CD4-positive, CD25-positive, alpha-beta regulatory T cell (primary cell): ENCODE measurements around the gene MICALL2. TPM values are rescaled to one million over a fixed set of nuclear protein-coding genes. Genes with fewer than 3 reads are reported as not detected.

ENCODE experiments used
- ATAC-seq, 2 donors: fragments of 150-1000 bp; cut with Tn5 transposase; one replicate each; pipeline ENCODE4 v1.10.0; 2021; ENCODE audit warnings: low read depth in 2 of 2, moderate number of reproducible peaks in 2 of 2, moderate library complexity in 1 of 2
- DNase-seq, 3 donors: peaks; one replicate each; pipeline versions ENCODE4 v3.0.0 to v3.0.0-alpha.2; 2012 to 2022; ENCODE audit warnings: mixed read lengths in 1 of 3
- H3K27ac ChIP-seq: one replicate; pipeline ENCODE4 v1.7.0; 2013; ENCODE audit warnings: mild to moderate bottlenecking, low read length; ENCODE audit not compliant: insufficient read depth, poor library complexity, severe bottlenecking
- H3K27me3 ChIP-seq: one replicate; pipeline ENCODE4 v1.7.0; 2013; ENCODE audit warnings: low read length; ENCODE audit not compliant: control insufficient read depth, insufficient read depth
- H3K36me3 ChIP-seq: one replicate; pipeline ENCODE4 v1.7.0; 2013; ENCODE audit warnings: mild to moderate bottlenecking, low read length, moderate library complexity; ENCODE audit not compliant: control insufficient read depth, insufficient read depth
- H3K4me1 ChIP-seq: 2 replicates; pipeline ENCODE4 v1.7.0; 2013; ENCODE audit warnings: mild to moderate bottlenecking, low read length; ENCODE audit not compliant: insufficient read depth, control insufficient read depth, poor library complexity, severe bottlenecking
- H3K4me3 ChIP-seq: one replicate; pipeline ENCODE4 v1.7.0; 2013; ENCODE audit warnings: low read depth, mild to moderate bottlenecking, low read length, moderate library complexity
- H3K9me3 ChIP-seq, 2 experiments: 1 replicate in 1 of 2; 2 replicates in 1 of 2; pipeline ENCODE4 v1.7.0; 2013; ENCODE audit warnings: low read length in 2 of 2, mild to moderate bottlenecking in 1 of 2, moderate library complexity in 1 of 2; ENCODE audit not compliant: control insufficient read depth in 2 of 2
- H3K27ac Mint-ChIP-seq, 3 donors: one replicate each; pipeline ENCODE4 v1.8.0; 2020 to 2022; ENCODE audit warnings: mild to moderate bottlenecking in 3 of 3, mixed read lengths in 3 of 3, moderate library complexity in 2 of 3
- H3K27me3 Mint-ChIP-seq: one replicate; pipeline ENCODE4 v1.8.0; 2022; ENCODE audit warnings: mild to moderate bottlenecking, mixed read lengths
- H3K36me3 Mint-ChIP-seq: one replicate; pipeline ENCODE4 v1.8.0; 2020; ENCODE audit warnings: mixed read lengths
- H3K4me1 Mint-ChIP-seq, 4 donors: one replicate each; pipeline ENCODE4 v1.8.0; 2020 to 2022; ENCODE audit warnings: mixed read lengths in 4 of 4, mild to moderate bottlenecking in 1 of 4
- H3K4me3 Mint-ChIP-seq, 4 donors: one replicate each; pipeline ENCODE4 v1.8.0; 2020 to 2022; ENCODE audit warnings: mild to moderate bottlenecking in 4 of 4, mixed read lengths in 4 of 4, moderate library complexity in 3 of 4
- H3K9me3 Mint-ChIP-seq, 7 donors: one replicate each; pipeline ENCODE4 v1.8.0; 2020 to 2022; ENCODE audit warnings: mixed read lengths in 7 of 7, mild to moderate bottlenecking in 3 of 7, moderate library complexity in 2 of 7
- polyA plus RNA-seq, 4 donors: library from polyadenylated mRNA; unstranded; fragments of 300-500 nt; fragmentation: Illumina TruSeq; gene quantifications; one replicate each; pipeline ENCODE4 v1.2.3, GENCODE V29; 2021
- total RNA-seq: library from RNA; stranded (reverse); gene quantifications from one replicate; pipeline ENCODE4 v1.2.3, GENCODE V29; 2022

The MICALL2 gene
- total and polyA plus RNA-seq, 5 donors from 2014 or later: 0.14 to 3.3 (median 0.27) TPM; not detected in 1

DNA sequence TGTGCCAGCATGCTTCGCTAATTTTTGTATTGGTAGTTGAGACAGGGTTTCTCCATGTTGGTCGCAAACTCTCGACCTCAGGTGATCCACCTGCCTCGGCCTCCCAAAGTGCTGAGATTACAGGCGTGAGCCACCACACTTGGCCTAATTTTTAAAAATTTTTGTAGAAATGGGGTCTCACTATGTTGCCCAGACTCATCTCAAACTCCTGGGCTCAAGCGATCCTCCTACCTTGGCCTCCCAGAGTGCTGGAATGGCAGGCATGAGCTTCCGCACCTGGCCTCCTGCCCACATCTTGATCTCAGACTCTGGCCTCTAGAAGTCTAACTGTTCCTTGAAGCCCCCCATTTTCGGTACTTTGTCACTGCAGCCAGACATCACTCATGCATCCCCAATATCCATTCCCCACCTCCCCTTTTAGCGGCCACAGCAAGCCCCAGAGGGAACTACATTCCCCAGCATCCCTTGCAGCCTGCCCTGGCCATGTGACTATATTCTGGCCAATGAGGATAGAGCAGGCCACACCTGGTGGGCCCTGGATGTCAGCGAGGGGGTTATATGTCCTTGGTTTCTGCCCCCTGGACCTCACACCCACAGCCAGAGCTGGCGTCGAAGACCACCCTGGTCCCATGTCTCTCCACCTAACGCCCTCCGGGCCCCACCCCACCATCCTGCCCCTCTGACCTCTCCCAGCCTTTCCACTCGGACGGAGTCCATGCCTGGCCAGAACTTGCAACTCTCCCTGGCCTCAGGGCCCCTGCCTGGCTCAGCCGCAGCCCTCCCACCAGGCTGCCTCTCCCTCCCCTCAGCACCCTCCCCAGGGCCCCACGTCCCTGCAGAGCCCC lies 33.8 kb downstream of the MICALL2 start:
- Histone ChIP-seq H3K27me3 (no peaks in the 10 kb centered on the region), H3K4me3 (no peak overlapping the region), H3K36me3 (no peaks in the 10 kb centered on the region), H3K27ac (no peak overlapping the region), H3K4me1 (no peaks in the 10 kb centered on the region), H3K9me3 (no peaks in the 10 kb centered on the region)
- Mint-ChIP-seq H3K27ac (no peak overlapping the region), H3K4me3 (no peak overlapping the region), H3K27me3 (peaks cover 5% of the 10 kb centered on the region), H3K4me1 (no peaks in the 10 kb centered on the region), H3K36me3 (no peaks in the 10 kb centered on the region), H3K9me3 (peaks cover 0 to 1% (median 0%) of the 10 kb centered on the region in 7 donors)
- DNase-seq (no peak), ATAC-seq (no peak)

DNA sequence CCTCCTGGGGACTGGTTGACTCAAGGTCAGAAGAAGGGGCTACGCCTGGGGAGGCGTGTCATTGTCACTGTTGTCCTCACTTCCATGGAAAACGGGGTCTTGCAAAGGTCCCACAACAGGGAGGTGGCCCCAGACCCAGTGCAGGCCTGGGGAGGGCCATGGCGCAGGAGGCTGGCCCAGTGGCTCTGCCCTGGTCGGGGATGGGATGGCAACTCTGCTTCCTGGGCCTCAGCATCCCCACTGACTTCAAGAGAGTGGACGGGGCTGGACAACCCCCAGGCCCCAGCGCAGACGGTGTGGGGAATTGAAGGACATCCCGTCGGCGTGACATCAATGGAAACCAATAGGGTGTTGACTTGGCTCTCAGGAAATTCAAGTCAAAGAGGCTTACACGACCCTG lies 35.2 kb downstream of the MICALL2 start:
- Mint-ChIP-seq H3K27ac (no peak overlapping the region), H3K9me3 (peaks cover 0 to 3% (median 0%) of the 10 kb centered on the region in 7 donors), H3K4me3 (no peak overlapping the region), H3K27me3 (peaks cover 5% of the 10 kb centered on the region), H3K4me1 (peaks cover 0 to 2% (median 1%) of the 10 kb centered on the region in 4 donors), H3K36me3 (no peaks in the 10 kb centered on the region)
- Histone ChIP-seq H3K27ac (no peak overlapping the region), H3K4me3 (no peak overlapping the region), H3K9me3 (no peaks in the 10 kb centered on the region), H3K4me1 (no peaks in the 10 kb centered on the region), H3K27me3 (no peaks in the 10 kb centered on the region), H3K36me3 (no peaks in the 10 kb centered on the region)
- no peak for DNase-seq
- ATAC-seq: no peak

DNA sequence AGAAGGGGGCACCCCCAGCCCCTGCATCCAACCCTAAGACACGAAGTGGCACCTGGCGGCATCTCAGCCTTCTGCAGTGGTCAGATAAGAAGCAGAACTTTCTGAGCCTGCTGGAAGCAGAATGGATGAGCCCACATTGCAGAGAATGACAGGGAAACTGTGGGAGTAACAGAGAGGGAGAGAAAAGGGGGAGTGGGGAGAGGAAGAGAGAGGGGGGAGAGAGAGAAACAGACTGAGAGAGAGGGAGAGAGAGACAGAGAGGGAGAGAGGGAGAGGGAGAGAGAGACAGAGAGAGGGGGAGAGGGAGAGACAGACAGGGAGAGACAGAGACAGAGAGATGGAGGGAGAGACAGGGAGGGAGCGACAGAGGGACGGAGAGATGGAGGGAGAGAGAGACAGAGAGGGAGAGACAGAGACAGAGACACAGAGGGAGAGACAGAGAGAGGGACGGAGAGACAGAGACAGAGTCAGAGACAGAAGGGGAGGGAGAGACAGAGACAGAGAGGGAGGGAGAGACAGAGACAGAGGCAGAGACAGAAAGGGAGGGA lies 35.9 kb downstream of the MICALL2 start:
- peaks cover 0 to 3% (median 0%) of the 10 kb centered on the region in 7 donors for H3K9me3 Mint-ChIP-seq
- peaks cover under 1 to 4% (median 2%) of the 10 kb centered on the region in 4 donors for H3K4me1 Mint-ChIP-seq
- no peaks in the 10 kb centered on the region for H3K36me3 Mint-ChIP-seq
- H3K27me3 Mint-ChIP-seq: peaks cover 5% of the 10 kb centered on the region
- no peak for ATAC-seq
- no peaks in the 10 kb centered on the region for H3K9me3 ChIP-seq
- no peak overlapping the region for H3K4me3 ChIP-seq
- no peak overlapping the region for H3K27ac ChIP-seq
- no peaks in the 10 kb centered on the region for H3K36me3 ChIP-seq
- H3K4me3 Mint-ChIP-seq: peak overlapping the region in 1 of 4 donors; percentile 51
- peaks cover under 1% of the 10 kb centered on the region for H3K4me1 ChIP-seq
- H3K27ac Mint-ChIP-seq: no peak overlapping the region
- H3K27me3 ChIP-seq: no peaks in the 10 kb centered on the region
- no peak for DNase-seq

DNA sequence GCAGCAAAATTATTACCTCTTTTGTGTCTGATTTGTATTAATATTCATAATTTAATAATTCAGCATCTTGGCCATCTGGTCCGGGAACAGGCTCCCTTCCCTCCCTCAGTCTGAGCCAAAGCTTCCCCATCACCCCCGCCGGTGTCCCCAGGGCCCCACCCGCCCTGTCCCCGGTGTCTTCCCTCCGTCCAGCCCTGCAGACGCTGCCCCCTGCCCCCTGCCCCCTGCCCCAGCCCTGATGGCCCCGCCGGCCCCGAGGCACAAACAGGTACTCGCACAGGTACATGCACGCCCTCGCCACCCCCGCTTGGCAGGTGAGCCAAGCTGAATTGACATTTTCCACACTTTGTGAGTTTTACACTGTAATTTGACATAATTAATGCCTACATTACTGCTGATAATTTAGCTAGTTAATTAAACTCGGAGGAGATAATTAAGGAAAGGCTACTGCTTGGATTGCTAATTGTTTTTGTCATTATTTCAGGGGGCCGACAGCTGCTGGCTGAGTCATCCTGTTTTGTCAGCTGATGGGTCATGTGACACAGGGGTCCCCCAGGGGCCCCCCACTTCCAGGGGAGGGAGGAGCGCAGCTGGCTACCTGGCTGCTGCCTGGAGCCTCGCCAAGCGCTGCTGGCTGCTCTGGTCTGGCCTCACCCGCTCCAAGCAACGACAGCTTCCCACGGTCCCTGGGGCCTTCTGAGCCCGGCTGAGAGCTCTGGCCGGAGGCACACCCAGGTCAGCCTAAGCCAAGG lies 36.6 kb downstream of the MICALL2 start:
- H3K27ac Mint-ChIP-seq: no peak overlapping the region
- DNase-seq: no peak

DNA sequence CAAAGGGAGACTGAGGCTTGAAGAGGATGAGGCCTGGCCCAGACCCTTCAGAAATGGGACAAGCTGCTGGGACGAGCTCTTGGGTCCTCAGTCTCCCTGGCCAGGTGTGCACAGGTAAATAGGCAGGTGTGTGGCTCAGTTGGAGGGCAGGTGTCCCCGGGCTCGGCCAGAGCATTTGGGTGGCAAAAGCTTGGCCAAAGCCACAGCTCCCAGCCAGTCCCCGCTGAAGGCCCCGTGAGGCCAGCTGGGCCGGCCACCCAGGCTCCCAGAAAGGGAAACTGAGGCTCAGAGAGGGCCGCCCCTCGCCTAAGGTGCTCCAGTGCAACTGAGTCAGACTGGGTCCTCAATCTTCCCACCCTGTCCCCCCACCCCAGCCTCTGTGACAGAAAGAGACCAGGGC lies 37.3 kb downstream of the MICALL2 start:
- H3K27me3 ChIP-seq: no peaks in the 10 kb centered on the region
- peaks cover 9% of the 10 kb centered on the region for H3K27me3 Mint-ChIP-seq
- no peaks in the 10 kb centered on the region for H3K36me3 Mint-ChIP-seq
- DNase-seq (no peak), ATAC-seq (no peak)
- no peaks in the 10 kb centered on the region for H3K9me3 ChIP-seq
- H3K4me1 Mint-ChIP-seq: peaks cover 8 to 16% (median 14%) of the 10 kb centered on the region in 4 donors
- no peak overlapping the region for H3K4me3 Mint-ChIP-seq
- no peak overlapping the region for H3K27ac ChIP-seq
- no peak overlapping the region for H3K27ac Mint-ChIP-seq
- H3K4me1 ChIP-seq: peaks cover 15% of the 10 kb centered on the region
- H3K36me3 ChIP-seq: no peaks in the 10 kb centered on the region
- no peak overlapping the region for H3K4me3 ChIP-seq
- peaks cover 0 to 3% (median 0%) of the 10 kb centered on the region in 7 donors for H3K9me3 Mint-ChIP-seq

More for the DNA sequence above, 36.6 kb downstream of the MICALL2 start:
- Histone ChIP-seq H3K27ac (no peak overlapping the region), H3K4me1 (peaks cover 7% of the 10 kb centered on the region), H3K27me3 (no peaks in the 10 kb centered on the region), H3K9me3 (no peaks in the 10 kb centered on the region), H3K4me3 (no peak overlapping the region), H3K36me3 (no peaks in the 10 kb centered on the region)
- H3K27me3 Mint-ChIP-seq: peaks cover 5% of the 10 kb centered on the region
- no peak for ATAC-seq
- no peaks in the 10 kb centered on the region for H3K36me3 Mint-ChIP-seq
- peaks cover 4 to 8% (median 7%) of the 10 kb centered on the region in 4 donors for H3K4me1 Mint-ChIP-seq
- H3K4me3 Mint-ChIP-seq: no peak overlapping the region
- H3K9me3 Mint-ChIP-seq: peaks cover 0 to 3% (median 0%) of the 10 kb centered on the region in 7 donors

DNA sequence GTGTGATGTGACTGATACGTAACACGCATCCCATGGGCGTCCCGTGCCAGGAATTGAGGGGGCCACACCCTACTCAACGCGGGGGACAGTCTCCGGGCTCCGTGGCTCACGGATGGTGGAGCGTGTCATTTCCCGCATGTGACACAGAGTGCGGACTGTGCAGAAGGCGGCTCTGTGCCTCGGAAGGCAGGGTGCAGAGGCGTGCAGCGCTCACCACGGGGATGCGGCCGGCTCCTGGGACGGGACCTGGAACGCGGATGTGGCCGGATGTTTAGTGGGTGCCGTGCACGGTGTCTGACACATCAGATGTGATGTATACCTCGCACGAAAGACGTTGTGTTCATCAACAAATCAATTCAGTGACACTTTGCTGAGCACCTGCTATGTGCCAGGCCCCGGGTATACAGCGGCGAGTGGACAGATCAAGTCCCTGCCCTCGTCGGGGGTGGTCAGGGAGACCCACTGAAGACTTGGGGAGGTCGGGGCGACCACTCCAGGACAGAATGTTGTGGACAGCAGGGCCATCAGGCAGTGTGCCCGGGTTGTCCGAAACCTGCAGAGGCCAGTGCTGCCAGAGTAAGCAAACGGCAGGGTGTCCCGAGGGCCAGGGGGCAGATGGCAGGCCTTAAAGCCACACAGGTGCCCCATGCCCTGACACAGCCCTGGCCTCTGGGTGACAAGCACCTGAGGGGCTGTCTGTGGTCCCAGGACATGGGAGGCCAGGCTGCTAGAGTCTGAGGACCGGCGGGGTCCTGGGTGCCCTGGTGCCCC lies 38.1 kb downstream of the MICALL2 start:
- Mint-ChIP-seq H3K4me1 (peaks cover 8 to 19% (median 16%) of the 10 kb centered on the region in 4 donors), H3K36me3 (no peaks in the 10 kb centered on the region), H3K9me3 (peaks cover 0 to 3% (median 0%) of the 10 kb centered on the region in 7 donors), H3K27me3 (peaks cover 9% of the 10 kb centered on the region), H3K27ac (no peak overlapping the region), H3K4me3 (no peak overlapping the region)
- Histone ChIP-seq H3K9me3 (no peaks in the 10 kb centered on the region), H3K4me3 (no peak overlapping the region), H3K27me3 (no peaks in the 10 kb centered on the region), H3K27ac (no peak overlapping the region), H3K4me1 (peaks cover 18% of the 10 kb centered on the region), H3K36me3 (no peaks in the 10 kb centered on the region)
- no peak for ATAC-seq
- no peak for DNase-seq

DNA sequence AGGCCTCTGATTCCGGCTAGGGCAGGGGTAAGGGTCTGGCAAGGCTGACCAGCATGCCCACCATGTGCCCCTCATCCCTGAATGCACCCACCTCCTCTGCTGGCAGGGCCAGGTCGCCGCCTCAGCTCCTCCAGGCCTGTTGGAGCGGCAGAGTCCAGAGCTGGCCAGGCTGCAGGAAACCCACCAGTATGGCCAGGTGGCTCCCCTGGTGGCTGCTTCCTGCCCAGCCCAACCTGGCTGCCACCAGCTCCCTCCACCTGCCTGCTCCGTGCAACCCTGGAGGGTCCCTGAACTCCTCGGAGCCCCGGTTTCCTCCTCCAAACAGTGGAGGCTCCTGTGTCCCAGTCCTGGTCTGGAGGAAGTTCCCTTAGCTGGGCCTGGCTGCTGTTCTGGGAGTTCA lies 39.6 kb downstream of the MICALL2 start:
- H3K9me3 Mint-ChIP-seq: peaks cover 0 to 4% (median 0%) of the 10 kb centered on the region in 7 donors
- H3K4me3 ChIP-seq: no peak overlapping the region
- no peak for ATAC-seq
- H3K9me3 ChIP-seq: no peaks in the 10 kb centered on the region
- no peaks in the 10 kb centered on the region for H3K27me3 ChIP-seq
- no peak overlapping the region for H3K4me3 Mint-ChIP-seq
- no peaks in the 10 kb centered on the region for H3K36me3 Mint-ChIP-seq
- H3K4me1 Mint-ChIP-seq: peaks cover 8 to 20% (median 17%) of the 10 kb centered on the region in 4 donors
- H3K27ac ChIP-seq: no peak overlapping the region
- peaks cover 9% of the 10 kb centered on the region for H3K27me3 Mint-ChIP-seq
- no peaks in the 10 kb centered on the region for H3K36me3 ChIP-seq
- no peak for DNase-seq
- H3K4me1 ChIP-seq: peaks cover 18% of the 10 kb centered on the region
- no peak overlapping the region for H3K27ac Mint-ChIP-seq
